Keratinocyte (primary cell): ENCODE results near the gene ADGRG1.

ENCODE experiments used
- EZH2 ChIP-seq: IDR thresholded peaks from one replicate; pipeline ENCODE4 v1.6.1; 2012; ENCODE audit warnings: inconsistent platforms, mild to moderate bottlenecking, low read length, moderate library complexity
- TF ChIP-seq, protein P1 (sequence below), 3 experiments: IDR thresholded peaks in 1 of 3; conservative IDR thresholded peaks in 1 of 3; optimal IDR thresholded peaks in 1 of 3; 2 replicates in 2 of 3; 3 replicates in 1 of 3; pipeline versions ENCODE3 to v1.5.1; 2011; ENCODE audit warnings: low read length in 3 of 3, mild to moderate bottlenecking in 3 of 3, moderate library complexity in 2 of 3, control low read depth in 1 of 3, inconsistent platforms in 1 of 3; ENCODE audit not compliant: insufficient read depth in 2 of 3; ENCODE audit errors: extremely low read depth in 1 of 3

DNA sequence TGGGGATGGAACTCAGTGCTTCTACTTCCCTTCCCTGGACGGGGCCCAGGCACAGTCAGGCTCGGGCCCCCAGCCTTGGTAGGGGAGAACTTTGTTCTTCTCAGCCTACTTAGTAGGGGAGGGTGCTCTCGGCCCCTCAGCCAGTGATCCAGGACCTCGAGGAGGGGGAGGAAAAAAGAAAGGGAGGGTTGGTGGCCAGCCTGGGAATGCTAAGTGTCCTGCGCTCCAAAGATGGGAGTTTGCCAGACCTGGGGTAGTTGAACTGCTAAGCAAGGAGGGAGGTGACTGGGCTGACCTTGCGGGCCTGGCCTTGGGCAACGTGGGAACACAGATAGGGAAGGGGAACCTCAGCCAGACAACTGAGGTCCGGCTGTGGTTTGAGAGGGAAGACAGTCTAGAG, 12.2 kb downstream of the ADGRG1 start:
- TF ChIP-seq, protein P1, sequence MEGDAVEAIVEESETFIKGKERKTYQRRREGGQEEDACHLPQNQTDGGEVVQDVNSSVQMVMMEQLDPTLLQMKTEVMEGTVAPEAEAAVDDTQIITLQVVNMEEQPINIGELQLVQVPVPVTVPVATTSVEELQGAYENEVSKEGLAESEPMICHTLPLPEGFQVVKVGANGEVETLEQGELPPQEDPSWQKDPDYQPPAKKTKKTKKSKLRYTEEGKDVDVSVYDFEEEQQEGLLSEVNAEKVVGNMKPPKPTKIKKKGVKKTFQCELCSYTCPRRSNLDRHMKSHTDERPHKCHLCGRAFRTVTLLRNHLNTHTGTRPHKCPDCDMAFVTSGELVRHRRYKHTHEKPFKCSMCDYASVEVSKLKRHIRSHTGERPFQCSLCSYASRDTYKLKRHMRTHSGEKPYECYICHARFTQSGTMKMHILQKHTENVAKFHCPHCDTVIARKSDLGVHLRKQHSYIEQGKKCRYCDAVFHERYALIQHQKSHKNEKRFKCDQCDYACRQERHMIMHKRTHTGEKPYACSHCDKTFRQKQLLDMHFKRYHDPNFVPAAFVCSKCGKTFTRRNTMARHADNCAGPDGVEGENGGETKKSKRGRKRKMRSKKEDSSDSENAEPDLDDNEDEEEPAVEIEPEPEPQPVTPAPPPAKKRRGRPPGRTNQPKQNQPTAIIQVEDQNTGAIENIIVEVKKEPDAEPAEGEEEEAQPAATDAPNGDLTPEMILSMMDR (optimal IDR thresholded peaks at IDR 0.05 in 1 of 3, IDR thresholded peaks at IDR 0.05 in 1 of 3, conservative IDR thresholded peaks at IDR 0.05 in 1 of 3; ENCODE audit: extremely low read depth in 1 of 3, insufficient read depth in 2 of 3, low read length in 3 of 3): no peak
- TF ChIP-seq EZH2: no peak
